Activated CD8-positive, alpha-beta memory T cell treated with anti-CD3 and anti-CD28 coated beads for 24 hours (primary cell): ENCODE measurements around the gene SLC20A1.

Experiments
- DNase-seq: peaks from one replicate; pipeline ENCODE4 v3.0.0-alpha.2; 2020

SLC20A1 gene

DNA sequence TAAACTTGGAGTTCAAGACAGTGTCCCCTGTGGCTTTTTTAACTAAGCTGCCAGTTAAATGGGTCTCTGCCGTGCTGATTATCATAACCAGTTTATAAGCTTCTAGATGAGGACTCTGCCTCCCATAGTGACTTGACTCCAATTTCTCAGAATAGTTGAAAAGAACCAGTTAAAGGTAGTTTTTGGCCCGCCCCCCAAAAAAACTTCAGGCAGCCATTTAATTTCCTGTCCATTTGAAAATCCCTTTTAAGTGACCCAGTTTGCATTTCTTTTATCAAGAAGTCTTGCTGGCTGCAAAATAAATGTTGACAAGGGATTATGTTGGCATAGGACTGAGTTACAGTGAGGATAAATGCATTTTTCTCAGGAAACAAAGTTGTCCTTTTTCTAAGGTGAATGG is 2.3 kb downstream of the SLC20A1 start:
- DNase-seq = no peak

DNA sequence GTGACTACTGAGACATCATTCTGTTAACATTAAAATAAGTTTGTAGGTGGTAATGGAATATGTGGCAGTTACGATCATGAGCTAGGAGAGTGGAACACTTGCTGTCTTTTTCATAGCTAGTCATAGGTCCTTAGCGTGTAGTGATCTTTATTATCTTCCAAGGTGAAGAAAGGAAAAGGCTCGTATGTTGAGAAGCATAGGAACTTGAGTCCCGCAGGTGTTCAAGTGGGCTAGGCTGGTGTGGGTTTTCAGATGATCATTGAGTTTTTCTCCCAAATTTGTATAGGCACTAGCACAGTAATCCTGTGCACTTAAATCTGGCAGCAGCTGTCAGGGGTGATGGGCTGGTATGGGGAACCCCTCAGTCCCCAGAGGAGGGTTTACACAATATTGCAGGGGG is 10.9 kb downstream of the SLC20A1 start:
- DNase-seq = no peak

DNA sequence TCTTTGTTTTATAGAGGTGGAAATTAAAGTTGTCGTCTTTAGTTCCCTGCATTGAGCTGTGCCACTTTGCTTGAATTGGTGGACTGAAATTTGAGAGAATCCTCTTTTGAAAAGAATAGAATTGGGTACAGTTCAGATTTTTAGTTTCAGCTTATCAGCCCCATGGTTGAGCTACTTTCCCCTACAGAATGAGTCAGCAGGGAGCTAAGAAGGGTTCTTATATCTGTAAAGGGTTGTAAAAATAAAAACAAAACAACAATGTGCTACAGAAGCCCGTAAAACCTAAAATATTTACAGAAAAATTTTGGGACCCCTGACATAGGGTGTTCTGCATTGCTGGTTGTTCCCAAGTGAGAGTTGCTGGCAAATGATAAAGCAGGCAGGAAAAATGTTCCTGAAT is 12.6 kb downstream of the SLC20A1 start:
- DNase-seq = no peak

DNA sequence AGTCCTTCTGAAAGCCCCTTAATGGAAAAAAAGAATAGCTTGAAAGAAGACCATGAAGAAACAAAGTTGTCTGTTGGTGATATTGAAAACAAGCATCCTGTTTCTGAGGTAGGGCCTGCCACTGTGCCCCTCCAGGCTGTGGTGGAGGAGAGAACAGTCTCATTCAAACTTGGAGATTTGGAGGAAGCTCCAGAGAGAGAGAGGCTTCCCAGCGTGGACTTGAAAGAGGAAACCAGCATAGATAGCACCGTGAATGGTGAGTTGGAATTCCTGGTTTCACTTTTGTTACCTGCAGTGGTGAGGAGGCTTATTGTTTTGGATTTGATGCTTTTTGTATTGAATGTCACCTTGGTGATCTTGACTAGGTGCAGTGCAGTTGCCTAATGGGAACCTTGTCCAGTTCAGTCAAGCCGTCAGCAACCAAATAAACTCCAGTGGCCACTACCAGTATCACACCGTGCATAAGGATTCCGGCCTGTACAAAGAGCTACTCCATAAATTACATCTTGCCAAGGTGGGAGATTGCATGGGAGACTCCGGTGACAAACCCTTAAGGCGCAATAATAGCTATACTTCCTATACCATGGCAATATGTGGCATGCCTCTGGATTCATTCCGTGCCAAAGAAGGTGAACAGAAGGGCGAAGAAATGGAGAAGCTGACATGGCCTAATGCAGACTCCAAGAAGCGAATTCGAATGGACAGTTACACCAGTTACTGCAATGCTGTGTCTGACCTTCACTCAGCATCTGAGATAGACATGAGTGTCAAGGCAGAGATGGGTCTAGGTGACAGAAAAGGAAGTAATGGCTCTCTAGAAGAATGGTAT is 13.3 kb downstream of the SLC20A1 start:
- no peak for DNase-seq

DNA sequence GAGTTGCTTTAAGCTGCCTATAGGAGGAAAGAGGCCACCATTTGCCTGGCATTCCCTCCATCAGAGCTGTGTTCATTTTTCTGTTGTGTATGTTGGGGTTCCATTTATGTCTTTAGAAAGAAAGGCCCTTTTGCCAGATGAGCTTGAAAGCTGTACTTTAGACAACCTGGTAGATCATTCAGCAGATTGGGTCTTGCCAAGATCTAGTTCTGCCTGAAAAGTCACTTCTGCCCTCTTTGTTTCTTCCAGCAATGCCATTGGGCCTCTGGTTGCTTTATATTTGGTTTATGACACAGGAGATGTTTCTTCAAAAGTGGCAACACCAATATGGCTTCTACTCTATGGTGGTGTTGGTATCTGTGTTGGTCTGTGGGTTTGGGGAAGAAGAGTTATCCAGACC is 14.4 kb downstream of the SLC20A1 start:
- DNase-seq = no peak

DNA sequence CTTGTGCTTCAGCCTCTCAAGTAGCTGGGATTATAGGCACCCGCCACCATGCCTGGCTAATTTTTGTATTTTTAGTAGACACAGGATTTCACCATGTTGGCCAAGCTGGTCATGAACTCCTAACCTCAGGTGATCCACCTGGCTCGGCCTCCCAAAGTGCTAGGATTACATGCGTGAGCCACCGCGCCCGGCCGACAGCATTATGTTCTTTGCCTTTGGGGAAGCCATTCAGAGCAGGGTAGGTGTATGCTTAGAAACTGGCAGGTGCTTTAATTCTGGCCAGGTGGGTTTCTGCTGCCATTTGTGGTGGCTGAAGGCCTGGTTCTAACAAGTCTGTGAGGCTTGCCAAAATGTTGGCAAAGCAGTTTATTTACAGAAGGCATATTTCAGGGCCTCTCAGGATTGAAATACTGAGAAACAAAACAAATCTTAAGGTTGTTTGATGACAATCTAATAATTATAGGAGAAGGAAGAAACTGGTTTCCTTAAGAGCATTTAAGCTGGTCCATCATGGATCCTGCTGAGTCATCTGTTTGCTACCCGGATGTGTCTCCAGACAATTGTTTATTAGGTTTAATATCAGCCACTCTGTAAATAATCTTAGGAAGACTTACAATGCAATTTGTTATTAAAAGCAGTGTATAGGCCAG is 16.0 kb downstream of the SLC20A1 start:
- DNase-seq = no peak

DNA sequence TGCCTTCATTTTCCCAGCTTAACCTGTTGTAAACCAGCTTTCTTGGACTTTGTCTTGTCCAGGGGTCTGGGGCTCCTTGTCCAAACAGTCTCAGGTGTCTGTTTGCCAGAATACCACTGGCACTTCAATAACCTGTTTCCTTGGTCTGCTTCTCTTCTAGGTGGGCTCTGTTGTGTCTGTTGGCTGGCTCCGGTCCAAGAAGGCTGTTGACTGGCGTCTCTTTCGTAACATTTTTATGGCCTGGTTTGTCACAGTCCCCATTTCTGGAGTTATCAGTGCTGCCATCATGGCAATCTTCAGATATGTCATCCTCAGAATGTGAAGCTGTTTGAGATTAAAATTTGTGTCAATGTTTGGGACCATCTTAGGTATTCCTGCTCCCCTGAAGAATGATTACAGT is 17.0 kb downstream of the SLC20A1 start:
- no peak for DNase-seq

DNA sequence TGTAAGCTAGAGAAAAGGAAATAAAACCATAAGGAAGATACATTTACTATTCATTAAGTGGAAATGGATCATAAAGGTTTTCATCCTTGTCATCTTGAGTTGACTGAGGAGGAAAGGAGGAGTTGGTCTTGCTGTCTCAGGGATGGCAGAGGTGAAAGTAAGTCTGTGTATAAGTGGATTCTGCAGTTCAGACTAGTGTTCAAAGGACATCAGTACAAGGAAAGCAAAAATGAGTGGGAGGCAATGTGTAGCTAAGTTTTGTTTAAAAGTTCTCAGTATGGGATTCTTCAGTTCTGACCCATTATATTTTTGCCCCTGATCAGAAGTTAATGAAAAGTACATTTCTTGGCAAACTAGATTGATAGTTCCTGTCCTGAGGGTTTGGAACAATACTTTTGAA is 18.9 kb downstream of the SLC20A1 start:
- DNase-seq = no peak

DNA sequence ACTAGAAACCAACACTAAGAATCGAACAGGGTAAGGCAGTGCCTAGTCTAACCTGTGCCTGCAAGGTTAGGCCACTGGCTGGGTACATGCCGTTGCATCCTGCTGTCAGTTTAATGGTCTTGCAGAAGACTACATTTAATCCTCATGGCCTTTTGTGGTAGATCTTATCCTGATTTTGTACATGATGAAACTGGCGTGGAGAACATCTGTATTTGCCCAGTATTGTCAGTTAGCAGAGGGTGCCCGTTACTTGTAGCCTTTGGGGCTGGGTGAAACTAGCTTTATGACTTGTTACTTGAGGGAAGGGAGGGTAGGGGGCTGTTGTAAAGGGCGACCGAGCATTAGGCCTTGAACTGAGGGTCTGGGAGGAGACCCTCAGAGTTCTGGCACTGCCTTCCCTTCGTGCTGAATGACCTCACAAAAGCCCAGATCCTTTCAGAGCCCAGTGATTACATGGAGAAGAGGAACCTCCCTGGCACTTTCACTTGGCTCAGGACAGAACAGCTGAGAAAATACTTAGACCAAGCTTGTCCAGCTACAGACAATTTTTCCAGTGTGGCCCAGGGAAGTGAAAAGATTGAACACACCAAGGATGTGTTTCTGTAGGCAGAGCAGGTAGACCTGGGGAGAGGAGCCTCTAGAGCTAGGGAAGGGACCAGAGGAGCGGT is 19.5 kb downstream of the SLC20A1 start:
- DNase-seq = peak; percentile 54

DNA sequence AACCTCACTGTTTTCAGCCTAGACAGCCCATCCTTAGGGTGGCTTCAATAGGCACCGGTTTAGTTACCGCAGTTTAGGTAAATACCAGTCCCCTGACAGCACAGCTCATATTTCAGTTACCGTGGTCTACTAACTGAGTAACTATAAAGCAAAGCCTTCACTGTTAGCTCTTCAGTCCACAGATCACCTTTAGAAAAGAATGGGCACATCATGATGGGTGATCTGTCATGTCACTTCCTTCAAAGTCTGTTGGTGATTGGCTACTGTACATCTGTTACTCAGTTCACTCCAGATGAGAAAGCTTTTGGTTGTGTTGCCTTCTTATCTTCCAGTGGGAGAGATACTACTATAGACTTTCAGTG is 21.0 kb downstream of the SLC20A1 start:
- DNase-seq = no peak

DNA sequence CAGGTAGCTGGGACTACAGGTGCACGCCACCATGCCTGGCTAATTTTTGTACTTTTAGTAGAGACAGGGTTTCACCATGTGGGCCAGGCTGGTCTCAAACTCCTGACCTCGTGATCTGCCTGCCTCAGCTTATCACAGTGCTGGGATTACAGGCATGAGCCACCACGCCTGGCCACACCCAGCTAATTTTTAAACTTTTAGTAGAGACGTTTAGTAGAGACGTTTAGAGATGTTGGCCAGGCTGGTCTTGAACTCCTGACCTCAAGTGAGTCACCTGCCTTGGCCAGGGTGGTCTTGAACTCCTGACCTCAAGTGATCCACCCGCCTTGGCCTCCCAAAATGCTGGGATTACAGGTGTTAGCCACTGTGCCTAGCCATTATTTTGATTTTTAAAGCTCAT is 21.8 kb downstream of the SLC20A1 start:
- peak; percentile 42 for DNase-seq

DNA sequence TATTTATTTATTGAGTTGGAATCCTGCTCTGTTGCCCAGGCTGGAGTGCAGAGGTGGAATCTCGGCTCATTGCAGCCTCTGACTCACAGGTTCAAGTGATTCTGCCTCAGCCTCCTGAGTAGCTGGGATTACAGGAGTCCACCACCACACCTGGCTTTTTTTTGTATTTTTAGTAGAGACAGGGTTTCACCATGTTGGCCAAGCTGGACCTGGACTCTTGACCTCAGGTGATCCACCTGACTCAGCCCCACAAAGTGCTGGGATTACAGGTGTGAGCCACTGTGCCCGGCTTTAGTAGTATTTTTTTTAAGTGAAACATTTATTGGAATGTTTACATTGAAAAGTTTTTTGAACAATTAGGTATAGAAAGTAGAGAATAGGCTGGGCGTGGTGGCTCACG is 23.9 kb downstream of the SLC20A1 start:
- no peak for DNase-seq

DNA sequence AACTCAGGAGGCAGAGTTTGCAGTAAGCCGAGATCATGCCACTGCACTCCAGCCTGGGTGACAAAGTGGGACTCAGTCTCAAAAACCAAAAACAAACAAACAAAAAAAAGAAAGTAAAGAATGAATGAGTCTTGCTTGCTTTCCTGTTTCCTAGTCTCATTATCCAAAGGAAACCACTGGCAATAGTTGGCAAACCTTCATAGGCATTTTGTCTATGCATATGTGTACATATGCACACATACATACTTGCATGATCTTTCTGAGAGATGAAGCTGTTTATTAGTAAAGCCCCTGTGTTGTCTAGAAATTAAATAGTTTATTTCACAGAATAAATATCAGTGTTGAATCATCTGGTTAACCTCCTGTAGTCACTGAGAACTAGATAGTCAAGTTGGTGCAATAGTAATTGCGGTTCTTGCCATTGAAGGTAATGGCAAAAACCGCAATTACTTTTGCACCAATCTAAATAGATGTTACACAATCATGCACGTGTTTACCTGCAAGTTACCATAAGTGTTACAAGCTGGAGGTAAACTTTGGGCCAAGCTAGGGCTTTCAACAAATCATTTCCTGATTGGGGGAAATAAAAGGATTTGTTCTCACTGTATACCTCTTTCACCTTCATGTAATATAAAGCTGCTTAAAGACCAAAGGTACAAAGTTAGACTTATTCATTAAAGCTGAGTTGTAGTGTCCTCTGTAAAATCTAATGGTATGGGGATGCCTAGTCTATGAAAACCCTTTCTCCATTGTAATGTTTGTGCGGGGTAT is 24.7 kb downstream of the SLC20A1 start:
- DNase-seq = no peak

DNA sequence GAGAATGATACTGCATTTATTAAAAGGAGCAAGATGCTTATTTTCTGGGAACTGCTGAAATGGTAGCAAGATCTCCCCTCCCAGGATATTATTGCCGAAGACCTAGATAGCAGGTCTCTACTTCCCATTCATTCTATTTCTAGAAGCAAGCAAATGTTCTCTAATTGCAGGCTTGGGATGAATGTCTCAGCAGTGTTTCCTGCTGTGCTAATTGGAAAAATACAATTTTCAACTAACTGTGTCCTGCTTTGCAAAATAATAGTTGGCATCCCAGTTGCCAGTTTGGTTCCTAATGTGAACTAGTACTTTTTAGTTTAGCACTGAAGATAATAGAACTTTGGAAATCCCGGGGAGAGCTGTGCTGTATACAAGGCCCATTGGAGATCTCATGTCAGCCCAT is 26.1 kb downstream of the SLC20A1 start:
- no peak for DNase-seq

DNA sequence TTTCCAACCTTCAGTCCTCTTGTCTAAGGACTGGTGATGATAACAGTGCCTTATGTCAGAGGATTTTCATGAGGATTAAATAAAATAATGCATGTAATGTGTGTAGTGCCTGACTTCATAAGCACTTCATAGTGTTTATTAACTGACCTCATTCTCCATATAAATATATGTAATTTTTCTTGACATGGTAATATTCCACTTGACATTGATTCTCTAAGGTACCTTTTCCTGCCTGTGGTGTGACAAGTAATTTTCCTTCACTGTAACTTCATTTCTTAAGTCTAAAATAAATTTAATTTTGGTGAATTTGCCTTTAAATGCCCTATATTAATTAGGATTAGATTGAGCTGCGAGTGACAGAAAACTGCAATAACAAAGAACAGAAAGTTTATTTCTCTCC is 27.3 kb downstream of the SLC20A1 start:
- DNase-seq = no peak

DNA sequence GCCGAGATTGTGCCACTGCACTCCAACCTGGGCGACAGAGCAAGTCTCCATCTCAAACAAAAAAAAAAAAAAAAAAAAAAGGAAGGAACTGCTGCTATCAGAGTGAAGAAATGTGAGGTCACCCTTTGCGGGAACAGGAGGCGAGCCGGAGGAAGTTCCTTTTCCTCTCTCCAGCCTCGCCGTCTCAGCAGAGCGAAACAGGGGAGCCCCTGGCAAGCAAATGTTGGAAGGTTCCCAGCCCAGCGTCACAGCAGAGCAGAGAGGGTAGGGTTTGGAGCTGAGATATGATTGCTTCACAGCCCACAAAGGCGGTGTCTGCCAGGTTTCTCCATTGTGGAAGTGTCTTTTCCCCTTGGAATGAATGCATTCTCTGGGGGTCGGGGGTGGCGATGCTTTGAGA is 28.5 kb downstream of the SLC20A1 start:
- DNase-seq = no peak

DNA sequence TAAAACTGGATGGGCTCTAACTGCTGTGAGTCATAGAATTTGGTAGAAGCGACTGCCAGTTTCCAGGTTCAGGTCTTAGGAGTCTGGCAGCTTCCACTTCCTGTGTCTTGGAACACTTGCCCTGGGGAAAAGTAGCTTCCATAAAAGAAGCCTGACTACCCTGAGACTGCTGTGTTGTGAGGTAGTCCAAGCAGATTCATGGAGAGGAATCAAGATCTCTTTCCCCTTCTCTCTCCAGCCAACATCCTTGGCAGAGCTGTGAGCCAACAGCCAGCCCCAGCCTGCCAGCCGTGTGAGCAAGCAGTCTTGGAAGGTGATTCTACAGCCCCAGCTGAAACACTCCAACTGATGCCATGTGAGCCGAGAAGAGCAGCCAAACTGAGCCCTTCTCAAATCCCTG is 33.7 kb downstream of the SLC20A1 start:
- DNase-seq = no peak

DNA sequence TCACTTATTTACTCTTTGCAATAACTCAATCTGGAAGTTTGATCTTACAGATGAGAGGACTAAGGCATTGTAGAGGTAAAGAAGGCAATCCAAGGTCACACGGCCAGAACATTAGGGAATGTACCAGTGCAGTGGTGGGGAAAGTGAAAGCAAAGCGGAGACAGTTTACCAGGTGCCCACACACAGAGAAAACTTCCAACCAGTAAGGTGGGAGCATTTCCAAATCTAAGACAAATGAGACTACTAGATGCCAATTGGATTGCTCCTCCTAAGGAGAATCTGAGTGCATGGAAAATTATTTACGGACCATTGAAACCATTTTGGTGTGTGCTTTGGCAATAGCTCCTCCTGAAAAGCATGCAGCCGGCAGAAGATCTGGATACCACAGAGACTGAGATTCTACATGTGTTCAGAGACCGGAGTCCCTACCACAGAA is 34.9 kb downstream of the SLC20A1 start:
- DNase-seq = no peak

DNA sequence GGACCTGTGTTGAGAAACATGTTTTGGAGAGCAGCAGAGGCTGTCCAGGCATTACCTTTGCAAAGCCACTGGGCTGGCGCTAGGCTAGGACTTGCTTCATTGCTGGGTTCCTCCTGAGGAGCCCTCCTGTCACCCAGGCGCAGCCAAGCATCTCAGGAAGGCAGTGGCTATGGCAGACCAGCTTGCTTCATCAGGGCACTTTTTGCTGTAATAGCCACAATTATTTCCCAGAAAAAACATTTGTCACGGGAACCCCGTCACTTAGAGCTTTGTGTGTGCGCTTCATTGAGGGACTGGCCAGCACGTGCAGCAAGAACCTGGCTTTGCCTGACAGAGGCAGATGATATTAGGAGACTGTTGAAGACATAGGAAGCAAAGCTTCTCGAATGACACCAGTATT is 36.4 kb downstream of the SLC20A1 start:
- peak; percentile 49 for DNase-seq

DNA sequence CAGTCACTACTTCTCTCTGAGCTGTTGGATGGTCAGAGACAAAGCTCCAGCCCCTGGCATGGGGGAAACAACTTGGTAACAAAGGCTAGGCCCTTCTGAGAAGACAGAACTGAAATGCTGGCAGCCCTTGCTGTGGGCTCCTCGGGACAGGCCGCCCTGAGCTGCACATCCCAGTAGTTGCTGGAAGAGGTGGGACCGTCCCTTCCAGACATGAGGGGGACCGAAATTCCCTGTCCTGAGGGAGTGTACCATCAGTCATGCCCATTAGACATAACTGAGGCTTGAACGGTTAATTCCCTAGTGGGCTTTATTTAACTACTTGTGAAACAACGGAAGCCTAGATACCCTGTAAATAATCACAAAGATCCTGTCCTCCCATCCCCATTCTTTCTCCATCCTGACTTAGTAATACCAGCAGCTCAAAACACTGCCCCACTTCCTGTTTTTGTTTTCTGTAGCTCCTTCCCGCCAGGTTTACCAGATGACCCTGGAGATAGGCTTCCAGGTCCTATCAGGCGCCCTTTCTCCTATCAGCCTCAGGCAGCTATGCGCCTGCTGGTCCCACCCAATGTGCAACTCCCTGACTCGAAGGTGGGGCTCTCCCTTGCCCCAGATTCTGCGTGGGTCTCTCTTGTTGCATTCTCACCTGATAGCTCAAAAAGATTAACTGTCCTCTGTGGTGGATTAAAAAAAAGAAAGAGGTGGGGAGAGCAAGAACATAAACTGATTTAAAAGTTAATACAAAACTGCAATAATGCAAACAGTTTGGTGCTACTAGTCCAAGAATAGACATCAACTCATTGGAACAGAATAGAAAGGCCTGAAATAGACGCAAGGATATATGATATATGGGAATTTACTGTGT is 38.0 kb downstream of the SLC20A1 start:
- peak; percentile 44 for DNase-seq

DNA sequence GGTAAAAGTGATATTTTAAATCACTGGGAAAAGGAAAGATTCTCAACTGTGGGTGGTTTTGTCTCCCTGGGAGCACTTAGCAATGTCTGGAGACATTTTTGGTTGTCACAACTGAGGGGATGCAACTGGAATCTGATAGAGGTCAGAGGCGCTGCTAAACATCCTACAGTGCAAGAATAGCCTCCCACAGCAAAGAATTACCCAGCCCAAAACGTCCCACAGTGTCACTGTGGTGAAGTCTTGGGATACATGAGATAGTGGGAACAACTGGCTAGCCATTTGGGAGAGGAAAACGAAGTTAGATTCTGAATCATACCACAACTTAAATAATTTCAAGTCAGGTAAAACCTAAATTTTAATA is 38.7 kb downstream of the SLC20A1 start:
- no peak for DNase-seq

DNA sequence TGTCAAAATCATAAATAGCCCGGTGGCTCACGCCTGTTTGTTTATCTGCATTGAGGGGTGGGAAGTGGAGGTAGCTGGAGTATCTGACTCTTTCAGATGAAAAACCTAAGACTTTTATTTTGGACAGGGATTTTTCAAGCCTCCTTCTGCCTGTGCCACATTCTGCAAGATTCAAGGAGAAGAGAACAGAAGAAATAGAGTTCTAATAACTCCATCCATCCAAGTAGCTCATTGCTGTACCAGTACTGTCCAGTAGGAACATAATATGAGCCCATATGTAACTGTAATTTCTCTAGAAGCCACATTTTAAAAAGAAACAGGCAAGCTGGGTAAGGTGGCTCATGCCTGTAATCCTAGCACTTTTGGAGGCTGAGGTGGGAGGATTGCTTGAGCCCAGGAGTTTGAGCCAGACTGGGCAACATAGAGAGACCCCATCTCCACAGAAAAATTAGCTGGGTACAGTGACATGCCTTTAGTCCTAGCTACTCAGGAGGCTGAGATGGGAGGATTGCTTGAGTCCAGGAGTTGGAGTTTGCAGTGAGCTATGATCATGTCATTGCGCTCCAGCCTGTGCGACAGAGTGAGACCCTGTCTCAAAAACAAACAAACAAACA is 39.6 kb downstream of the SLC20A1 start:
- DNase-seq = no peak
